HAP-1 (cell line): Measurements from ENCODE around the gene TMPRSS3.

Experiments
- DNase-seq, 2 experiments: peaks; one replicate each; pipeline ENCODE4 v3.0.0-alpha.2; 2016 to 2020; ENCODE audit warnings: low spot score in 2 of 2
- H3K27me3 ChIP-seq: fragments of 250-450 bp; sonication (Bioruptor Pico); 2 replicates; pipeline ENCODE4 v1.5.1; 2020; ENCODE audit warnings: low read depth, mild to moderate bottlenecking, moderate library complexity
- H3K36me3 ChIP-seq: fragments of 250-450 bp; sonication (Bioruptor Pico); replicated peaks from 2 replicates; pipeline ENCODE4 v1.5.1; 2020; ENCODE audit warnings: mild to moderate bottlenecking
- H3K4me1 ChIP-seq: fragments of 250-450 bp; sonication (Bioruptor Pico); 2 replicates; pipeline ENCODE4 v1.5.1; 2020; ENCODE audit warnings: mild to moderate bottlenecking
- H3K4me3 ChIP-seq: fragments of 250-450 bp; sonication (Bioruptor Pico); 2 replicates; pipeline ENCODE4 v1.5.1; 2020; ENCODE audit warnings: mild to moderate bottlenecking, moderate library complexity
- H3K9me3 ChIP-seq: fragments of 250-450 bp; sonication (Bioruptor Pico); 2 replicates; pipeline ENCODE4 v1.5.1; 2020; ENCODE audit warnings: mild to moderate bottlenecking, moderate library complexity
- in situ Hi-C: fragments of 300-500 bp; cut with MboI; formaldehyde crosslinking; loops from 3 replicates; pipeline ENCODE4 v1.14.3; 2020; ENCODE audit warnings: low sequenced_read_pairs, inconsistent platforms, mixed read lengths

TMPRSS3 gene

DNA sequence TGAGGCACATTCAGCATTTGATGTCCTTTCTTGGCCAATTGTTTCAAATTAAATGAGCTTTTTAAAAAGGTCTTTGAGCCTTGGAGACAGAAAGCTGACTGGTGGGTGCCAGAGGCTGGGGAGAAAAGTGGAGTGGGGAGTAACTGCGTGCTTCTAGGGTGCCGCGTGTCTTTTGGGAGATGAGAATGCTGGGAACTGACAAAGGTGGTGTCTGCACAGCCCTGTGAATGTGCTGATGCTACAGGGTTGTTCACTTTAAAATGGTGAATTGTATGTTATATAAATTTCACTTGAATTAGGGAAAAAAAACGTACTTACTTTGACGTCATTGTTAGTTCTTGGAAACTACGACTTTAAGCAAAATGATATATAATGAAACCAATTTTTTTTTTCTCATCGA is 21.4 kb downstream of the TMPRSS3 start:
- in situ Hi-C loops, result no loop called here
- no peak overlapping the region for H3K4me3 ChIP-seq
- H3K9me3 ChIP-seq, result no peaks in the 10 kb centered on the region
- H3K4me1 ChIP-seq, result no peaks in the 10 kb centered on the region
- DNase-seq, result no peak
- H3K36me3 ChIP-seq, result no peaks in the 10 kb centered on the region
- H3K27me3 ChIP-seq, result no peaks in the 10 kb centered on the region

DNA sequence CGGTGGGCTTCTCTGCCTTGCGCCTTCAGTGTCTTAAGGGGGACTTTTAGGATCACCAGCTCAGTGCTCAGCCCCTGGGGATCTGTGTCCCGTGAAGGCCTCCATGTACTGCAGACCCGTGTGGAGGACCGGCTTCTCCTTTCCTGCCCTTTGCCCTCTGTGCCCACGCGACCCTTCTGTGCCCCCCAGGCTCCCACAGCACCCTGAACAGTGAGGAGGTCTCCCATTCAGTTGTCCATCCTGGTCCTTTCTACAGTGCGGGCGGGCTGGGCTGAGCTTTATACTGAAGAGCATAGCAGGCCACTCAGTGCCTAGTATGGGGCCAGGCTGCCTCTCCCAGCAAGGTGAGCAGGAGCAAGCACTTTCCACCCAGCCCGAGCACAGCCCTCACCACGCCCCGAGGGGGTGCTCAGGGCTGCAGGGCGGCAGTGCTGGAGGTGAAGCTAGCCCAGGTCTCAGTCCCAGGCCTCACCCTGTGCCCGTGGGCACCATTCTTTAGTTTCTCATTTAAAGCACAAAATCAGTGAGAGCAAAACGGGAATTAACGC is 21.9 kb downstream of the TMPRSS3 start:
- H3K36me3 ChIP-seq, result no peaks in the 10 kb centered on the region
- no peak for DNase-seq
- H3K27me3 ChIP-seq, result no peaks in the 10 kb centered on the region
- in situ Hi-C loops, result no loop called here
- H3K4me3 ChIP-seq, result no peak overlapping the region
- H3K9me3 ChIP-seq, result no peaks in the 10 kb centered on the region
- no peaks in the 10 kb centered on the region for H3K4me1 ChIP-seq

DNA sequence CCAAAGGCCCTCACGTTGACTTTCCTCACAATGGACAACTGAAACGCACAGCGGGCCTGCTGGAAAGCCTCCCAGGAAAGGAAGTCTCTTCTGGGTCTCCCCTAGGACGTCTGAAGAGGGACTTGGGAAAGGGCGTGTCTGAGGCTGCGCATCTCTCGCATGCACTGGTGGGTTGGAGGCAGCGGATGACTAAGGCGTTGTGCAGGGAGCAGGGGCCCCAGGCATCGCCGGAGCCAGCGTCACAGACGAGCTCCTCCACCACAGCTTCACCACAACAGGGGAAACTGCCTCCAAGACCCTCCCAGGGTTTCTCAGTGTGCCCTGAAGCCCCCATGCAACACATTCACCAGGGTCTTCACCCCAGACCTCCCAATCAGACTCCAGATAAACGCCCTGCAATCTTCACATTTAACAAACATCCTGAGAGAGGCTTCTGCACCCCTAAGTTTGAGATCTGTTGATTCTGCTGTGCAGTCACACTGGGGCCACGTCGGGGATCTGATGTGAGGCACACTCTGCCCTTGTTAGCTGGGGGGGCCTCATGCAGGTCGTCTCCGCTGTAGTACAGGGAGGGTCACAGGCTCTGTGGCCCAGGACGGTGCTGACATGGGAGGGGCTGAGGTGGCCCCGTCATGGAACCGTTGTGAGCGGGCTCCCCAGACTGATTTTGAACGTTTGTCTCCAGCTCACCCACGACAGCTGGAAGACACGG is 22.5 kb downstream of the TMPRSS3 start:
- no peaks in the 10 kb centered on the region for H3K27me3 ChIP-seq

DNA sequence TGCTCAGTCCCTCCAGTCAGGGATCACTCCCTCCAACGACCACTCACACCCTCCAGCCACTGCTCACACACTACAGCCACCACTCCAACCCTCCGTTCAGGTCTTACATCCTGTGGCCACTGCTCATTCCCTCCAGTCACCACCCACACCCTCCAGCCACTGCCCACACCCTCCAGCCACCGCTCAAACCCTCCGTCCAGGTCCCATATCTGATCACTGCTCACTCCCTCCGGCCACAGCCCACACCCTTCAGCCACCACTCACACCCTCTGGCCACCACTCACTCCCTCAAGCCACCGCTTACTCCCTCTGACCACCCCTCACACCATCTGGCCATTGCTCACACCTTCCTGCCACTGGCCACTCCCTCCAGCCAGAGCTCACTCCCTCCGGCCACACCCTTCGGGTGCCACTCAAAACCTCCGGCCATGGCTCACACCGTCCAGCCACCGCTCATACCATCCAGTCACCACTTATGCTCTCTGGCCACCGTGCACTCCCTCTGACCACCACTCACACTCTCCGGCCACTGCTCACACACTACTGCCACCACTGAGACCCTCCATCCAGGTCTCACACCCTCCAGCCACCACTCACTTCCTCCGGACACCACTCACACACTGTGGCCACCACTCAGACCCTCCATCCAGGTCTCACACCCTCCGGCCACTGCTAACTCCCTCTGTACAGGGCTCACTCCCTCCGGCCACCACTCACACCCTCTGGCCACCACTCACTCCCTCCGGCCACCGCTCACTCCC is 24.8 kb downstream of the TMPRSS3 start:
- no peak overlapping the region for H3K4me3 ChIP-seq
- no peak for DNase-seq
- in situ Hi-C loops, result no loop called here
- no peaks in the 10 kb centered on the region for H3K27me3 ChIP-seq
- H3K4me1 ChIP-seq, result no peaks in the 10 kb centered on the region
- no peaks in the 10 kb centered on the region for H3K36me3 ChIP-seq
- no peaks in the 10 kb centered on the region for H3K9me3 ChIP-seq

More for the DNA sequence above, 22.5 kb downstream of the TMPRSS3 start:
- H3K9me3 ChIP-seq, result no peaks in the 10 kb centered on the region
- DNase-seq, result no peak
- no peak overlapping the region for H3K4me3 ChIP-seq
- no peaks in the 10 kb centered on the region for H3K4me1 ChIP-seq
- H3K36me3 ChIP-seq, result no peaks in the 10 kb centered on the region
- in situ Hi-C loops, result no loop called here

DNA sequence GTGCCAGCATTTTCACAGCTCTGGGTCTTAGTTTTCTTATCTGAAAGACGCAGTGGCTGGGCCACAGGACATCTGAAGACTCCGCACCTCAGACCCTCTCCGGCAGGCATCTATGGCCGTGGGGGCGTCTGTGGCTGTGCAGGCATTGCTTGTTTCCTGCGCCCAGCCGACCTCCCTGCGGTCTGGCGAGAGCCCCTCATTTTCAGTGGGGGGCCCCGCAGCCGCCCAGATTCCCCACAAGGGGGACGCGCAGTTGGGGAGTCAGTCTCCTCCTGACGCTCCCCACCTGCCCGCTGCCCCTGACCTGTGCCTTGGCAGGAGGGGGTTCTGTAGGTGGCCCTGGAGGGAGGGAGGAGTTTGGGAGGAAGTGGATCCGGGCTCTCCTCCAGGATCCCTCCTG is 26.0 kb downstream of the TMPRSS3 start:
- Histone ChIP-seq H3K4me1 (no peaks in the 10 kb centered on the region), H3K27me3 (no peaks in the 10 kb centered on the region), H3K4me3 (no peak overlapping the region), H3K9me3 (no peaks in the 10 kb centered on the region), H3K36me3 (no peaks in the 10 kb centered on the region)
- DNase-seq, result no peak
- in situ Hi-C loops, result no loop called here

GRCh38 chr21:42367367-42368165 is 28.3 kb downstream of the TMPRSS3 start:
- H3K4me1 ChIP-seq, result no peaks in the 10 kb centered on the region
- no peak for DNase-seq
- no peaks in the 10 kb centered on the region for H3K36me3 ChIP-seq
- H3K27me3 ChIP-seq, result no peaks in the 10 kb centered on the region
- H3K9me3 ChIP-seq, result no peaks in the 10 kb centered on the region
- in situ Hi-C loops, result no loop called here
- H3K4me3 ChIP-seq, result no peak overlapping the region

GRCh38 chr21:42366292-42367010 is 29.4 kb downstream of the TMPRSS3 start, which contains the start of gene TFF1:
Gene TFF1, minus strand, starts transcription at chr21:42366535. Its CDS starts 40 bp downstream, at chr21:42366495.
- no peaks in the 10 kb centered on the region for H3K27me3 ChIP-seq
- H3K4me3 ChIP-seq, result no peak within 1 kb of the TSS
- in situ Hi-C loops, result no loop called here
- DNase-seq, result no peak
- no peaks in the 10 kb centered on the region for H3K36me3 ChIP-seq
- no peaks in the 10 kb centered on the region for H3K4me1 ChIP-seq
- H3K9me3 ChIP-seq, result no peaks in the 10 kb centered on the region

DNA sequence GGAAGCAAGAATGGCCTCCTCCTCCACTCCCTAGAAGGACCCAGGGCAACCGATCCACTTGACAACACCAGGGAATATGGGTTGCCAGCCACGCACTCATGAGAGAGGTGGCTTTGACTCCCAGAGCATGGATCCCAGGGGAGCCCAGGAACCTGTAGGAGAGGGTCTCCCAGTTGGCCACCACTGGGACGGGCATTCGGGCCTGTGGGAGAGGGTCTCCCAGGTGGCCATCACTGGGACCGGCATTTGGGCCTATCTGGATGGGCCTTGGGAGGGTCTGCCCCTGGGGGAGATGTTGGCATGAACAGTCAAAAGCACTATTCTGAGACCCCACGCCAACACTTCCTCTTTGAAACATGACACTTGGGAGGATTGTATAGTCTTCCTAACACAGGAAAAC is 30.1 kb downstream of the TMPRSS3 start:
- no peak for DNase-seq
- H3K4me3 ChIP-seq, result no peak overlapping the region
- no peaks in the 10 kb centered on the region for H3K9me3 ChIP-seq
- H3K27me3 ChIP-seq, result no peaks in the 10 kb centered on the region
- no peaks in the 10 kb centered on the region for H3K36me3 ChIP-seq
- no peaks in the 10 kb centered on the region for H3K4me1 ChIP-seq
- in situ Hi-C loops, result no loop called here

- no peak overlapping the region for H3K4me3 ChIP-seq
- in situ Hi-C loops, result no loop called here
Measured at GRCh38 chr21:42364304-42364865, 31.5 kb downstream of the TMPRSS3 start.

DNA sequence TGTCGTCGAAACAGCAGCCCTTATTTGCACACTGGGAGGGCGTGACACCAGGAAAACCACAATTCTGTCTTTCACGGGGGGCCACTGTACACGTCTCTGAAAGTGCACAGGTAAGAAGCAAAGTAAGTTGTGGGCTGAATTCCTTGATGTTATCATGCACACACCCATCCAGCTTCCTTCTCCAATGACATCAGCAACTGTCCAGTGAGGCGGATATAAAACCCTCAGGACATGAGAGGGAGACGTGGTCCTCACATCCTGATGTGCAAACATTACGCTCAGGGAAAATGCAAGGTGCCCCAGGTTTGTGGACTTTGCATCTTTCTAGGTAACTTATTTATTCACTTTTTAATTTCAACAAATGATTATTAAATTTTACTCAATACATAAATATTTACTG is 32.5 kb downstream of the TMPRSS3 start:
- no peak overlapping the region for H3K4me3 ChIP-seq
- DNase-seq, result no peak
- in situ Hi-C loops, result no loop called here
- H3K4me1 ChIP-seq, result no peaks in the 10 kb centered on the region
- H3K27me3 ChIP-seq, result no peaks in the 10 kb centered on the region
- no peaks in the 10 kb centered on the region for H3K9me3 ChIP-seq
- H3K36me3 ChIP-seq, result no peaks in the 10 kb centered on the region

More at GRCh38 chr21:42364304-42364865, 31.5 kb downstream of the TMPRSS3 start:
- H3K4me1 ChIP-seq, result no peaks in the 10 kb centered on the region
- no peaks in the 10 kb centered on the region for H3K27me3 ChIP-seq
- no peaks in the 10 kb centered on the region for H3K9me3 ChIP-seq
- H3K36me3 ChIP-seq, result no peaks in the 10 kb centered on the region
- no peak for DNase-seq

- H3K36me3 ChIP-seq, result no peaks in the 10 kb centered on the region
- no peak for DNase-seq
- no peaks in the 10 kb centered on the region for H3K9me3 ChIP-seq
- no peaks in the 10 kb centered on the region for H3K27me3 ChIP-seq
- H3K4me1 ChIP-seq, result no peaks in the 10 kb centered on the region
- in situ Hi-C loops, result no loop called here
- no peak overlapping the region for H3K4me3 ChIP-seq
Measured at GRCh38 chr21:42362700-42363099, 33.2 kb downstream of the TMPRSS3 start.

- Histone ChIP-seq H3K9me3 (no peaks in the 10 kb centered on the region), H3K36me3 (no peaks in the 10 kb centered on the region), H3K4me3 (no peak overlapping the region), H3K4me1 (no peaks in the 10 kb centered on the region), H3K27me3 (no peaks in the 10 kb centered on the region)
- no peak for DNase-seq
- in situ Hi-C loops, result no loop called here
Measured at GRCh38 chr21:42362198-42362597, 33.7 kb downstream of the TMPRSS3 start.

- no peaks in the 10 kb centered on the region for H3K27me3 ChIP-seq
- H3K4me1 ChIP-seq, result no peaks in the 10 kb centered on the region
- no peaks in the 10 kb centered on the region for H3K36me3 ChIP-seq
- no peak for DNase-seq
- H3K4me3 ChIP-seq, result no peak overlapping the region
- in situ Hi-C loops, result no loop called here
- H3K9me3 ChIP-seq, result no peaks in the 10 kb centered on the region
Measured at GRCh38 chr21:42361286-42361685, 34.6 kb downstream of the TMPRSS3 start.
